Measurements from ENCODE around the gene RELT. TPM values are rescaled to one million over a fixed set of nuclear protein-coding genes. Genes with fewer than 3 reads are reported as not detected.

The RELT gene
- total and polyA plus RNA-seq, 8 donors = 1.2 to 18.7 (median 1.9) TPM; not detected in 2

DNA sequence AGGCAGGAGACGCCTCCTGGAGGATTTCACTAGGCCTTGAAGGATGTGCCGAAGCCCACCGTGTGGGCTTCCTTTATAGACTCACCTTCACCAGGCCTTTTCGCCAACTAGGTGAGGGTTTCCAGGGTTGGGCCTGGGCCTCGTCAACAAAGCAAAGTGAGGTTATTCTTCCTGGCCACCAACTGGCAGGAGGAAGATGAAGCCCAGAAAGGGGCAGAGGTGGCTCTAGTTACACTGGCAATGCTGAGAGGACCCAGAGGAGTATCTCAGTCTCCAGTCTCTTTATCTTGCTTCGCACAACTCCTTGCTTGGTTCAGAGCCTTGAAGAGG, 404 bp upstream of the RELT start:
- TF ChIP-seq, protein P1, sequence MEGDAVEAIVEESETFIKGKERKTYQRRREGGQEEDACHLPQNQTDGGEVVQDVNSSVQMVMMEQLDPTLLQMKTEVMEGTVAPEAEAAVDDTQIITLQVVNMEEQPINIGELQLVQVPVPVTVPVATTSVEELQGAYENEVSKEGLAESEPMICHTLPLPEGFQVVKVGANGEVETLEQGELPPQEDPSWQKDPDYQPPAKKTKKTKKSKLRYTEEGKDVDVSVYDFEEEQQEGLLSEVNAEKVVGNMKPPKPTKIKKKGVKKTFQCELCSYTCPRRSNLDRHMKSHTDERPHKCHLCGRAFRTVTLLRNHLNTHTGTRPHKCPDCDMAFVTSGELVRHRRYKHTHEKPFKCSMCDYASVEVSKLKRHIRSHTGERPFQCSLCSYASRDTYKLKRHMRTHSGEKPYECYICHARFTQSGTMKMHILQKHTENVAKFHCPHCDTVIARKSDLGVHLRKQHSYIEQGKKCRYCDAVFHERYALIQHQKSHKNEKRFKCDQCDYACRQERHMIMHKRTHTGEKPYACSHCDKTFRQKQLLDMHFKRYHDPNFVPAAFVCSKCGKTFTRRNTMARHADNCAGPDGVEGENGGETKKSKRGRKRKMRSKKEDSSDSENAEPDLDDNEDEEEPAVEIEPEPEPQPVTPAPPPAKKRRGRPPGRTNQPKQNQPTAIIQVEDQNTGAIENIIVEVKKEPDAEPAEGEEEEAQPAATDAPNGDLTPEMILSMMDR (IDR thresholded peaks at IDR 0.05) = no peak
- TF ChIP-seq POLR2A (IDR thresholded peaks at IDR 0.05) (no peak), POLR2AphosphoS5 (IDR thresholded peaks at IDR 0.05) (no peak), EP300 (IDR thresholded peaks at IDR 0.05) (no peak)

DNA sequence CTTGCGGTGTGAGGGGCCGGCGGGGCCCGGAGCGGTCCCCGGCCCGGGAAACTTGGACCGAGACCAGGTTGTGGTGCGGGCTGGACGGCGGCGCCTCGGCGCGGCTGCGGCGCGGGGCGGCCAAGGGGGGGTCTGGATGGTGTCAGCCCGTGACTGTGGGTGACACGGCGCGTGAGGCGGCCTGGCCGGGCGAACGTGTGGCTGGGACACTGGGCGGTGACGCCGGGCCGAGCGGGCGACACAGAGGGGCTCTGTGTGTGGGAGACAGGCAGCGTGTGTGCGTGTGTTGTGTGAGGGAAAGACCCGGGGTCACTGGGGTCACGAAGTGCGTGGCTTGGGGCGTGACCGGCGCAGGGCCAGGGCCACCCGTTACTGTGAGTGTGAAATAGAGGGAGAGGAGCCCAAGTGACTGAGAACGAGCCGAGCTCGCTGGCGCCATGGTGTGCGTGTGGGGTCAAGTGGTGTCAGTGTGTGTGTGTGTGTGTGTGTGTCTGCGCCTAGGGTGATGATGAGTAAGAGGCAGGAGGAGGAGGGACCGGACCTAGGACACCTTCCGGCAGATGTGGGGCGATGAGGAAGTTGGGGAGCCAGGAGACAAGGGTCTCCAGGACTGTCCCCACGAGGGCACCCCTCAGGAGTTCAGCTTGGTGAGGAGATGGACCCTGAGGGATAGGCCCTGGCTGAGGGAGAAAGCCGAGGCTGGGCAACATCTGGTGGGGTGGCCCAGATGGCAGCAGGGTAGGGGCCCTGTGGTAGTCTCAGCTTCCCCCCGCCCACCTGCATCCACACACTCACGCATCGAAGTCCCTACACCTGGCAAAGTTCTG, 817 bp downstream of the RELT start:
- 9 to 13% (median 10%) methylated on average over 32 to 56 of the region's 56 CpGs for WGBS, 5 donors
- H3K4me1 ChIP-seq = peaks cover 6 to 69% (median 28%) of the 10 kb centered on the region in 4 donors
- peak; percentile 41 to 82 for DNase-seq
- H3K27me3 ChIP-seq = no peaks in the 10 kb centered on the region
- peak overlapping the region; percentile 69 to 91 (median 87) for H3K27ac ChIP-seq
- intact Hi-C loops (cut with DNase I; ENCODE audit: low total_unique reads) = no loop called here
- peak overlapping the region; percentile 59 to 72 (median 64) for H3K4me3 ChIP-seq
- TF ChIP-seq, protein P1 (IDR thresholded peaks at IDR 0.05) = no peak
- TF ChIP-seq POLR2AphosphoS5 (IDR thresholded peaks at IDR 0.05) (peak in 2 of 3 donors; percentile 17 to 39), POLR2A (IDR thresholded peaks at IDR 0.05) (no peak)
- H3K9me3 ChIP-seq = no peaks in the 10 kb centered on the region
- no peaks in the 10 kb centered on the region for H3K36me3 ChIP-seq

More for the DNA sequence above, 404 bp upstream of the RELT start:
- intact Hi-C loops (cut with DNase I; ENCODE audit: low total_unique reads) = no loop called here
- no peaks in the 10 kb centered on the region for H3K36me3 ChIP-seq
- H3K27me3 ChIP-seq = no peaks in the 10 kb centered on the region
- H3K4me3 ChIP-seq = peak overlapping the region; percentile 59 to 72 (median 64)
- WGBS, 5 donors = 49 to 58% (median 52%) methylated on average over 5 to 6 of the region's 6 CpGs
- H3K9me3 ChIP-seq = no peaks in the 10 kb centered on the region
- peaks cover 6 to 58% (median 28%) of the 10 kb centered on the region in 4 donors for H3K4me1 ChIP-seq
- DNase-seq = no peak
- peak overlapping the region; percentile 69 to 91 (median 87) for H3K27ac ChIP-seq

DNA sequence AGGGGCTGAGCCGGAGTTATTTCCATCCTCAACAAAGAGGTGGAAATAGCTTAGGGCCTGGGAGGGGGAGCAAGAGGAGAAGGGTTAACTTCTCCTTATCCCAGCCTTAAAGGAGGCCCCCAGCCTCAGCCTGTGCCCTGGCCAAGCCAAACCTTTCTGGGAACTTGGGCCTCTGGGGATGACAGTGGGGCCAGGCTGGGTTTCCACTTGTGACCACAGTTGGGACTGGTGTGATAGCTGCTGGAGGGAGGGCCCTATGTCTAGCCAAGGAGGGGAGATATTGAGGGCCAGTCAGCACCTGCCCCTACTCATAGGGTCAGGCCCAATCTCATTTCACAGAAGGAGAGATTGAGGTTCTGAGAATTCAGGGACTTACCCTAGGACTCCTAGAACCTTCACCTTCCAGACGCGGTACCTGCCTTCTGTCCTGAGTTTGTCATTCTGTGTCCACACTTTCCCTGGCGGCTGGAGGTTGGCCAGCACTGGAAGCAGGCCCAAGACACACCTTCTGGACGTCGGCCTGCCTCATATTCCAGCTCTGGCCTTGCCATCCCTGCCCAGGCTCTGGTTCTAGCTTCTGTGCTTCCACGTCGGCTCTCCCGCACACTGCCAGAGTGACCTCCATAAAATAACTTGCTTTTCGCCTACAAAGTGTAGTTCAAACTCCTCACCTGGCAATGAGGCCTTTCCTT, 3.1 kb downstream of the RELT start:
- TF ChIP-seq, protein P1 (IDR thresholded peaks at IDR 0.05) = peak in 1 of 7 experiments; percentile 4
- TF ChIP-seq POLR2A (IDR thresholded peaks at IDR 0.05) (no peak), POLR2AphosphoS5 (IDR thresholded peaks at IDR 0.05) (peak in 1 of 3 donors; percentile 29)
- Histone ChIP-seq H3K9me3 (no peaks in the 10 kb centered on the region), H3K4me3 (no peak overlapping the region), H3K4me1 (peaks cover 13 to 85% (median 46%) of the 10 kb centered on the region in 4 donors), H3K27ac (peak overlapping the region in 1 of 5 donors; percentile 83), H3K27me3 (no peaks in the 10 kb centered on the region), H3K36me3 (no peaks in the 10 kb centered on the region)
- WGBS, 5 donors = 45 to 63% (median 51%) methylated on average over 10 of the region's 10 CpGs
- DNase-seq = peak in 1 of 2 donors; percentile 93
- intact Hi-C loops (cut with DNase I; ENCODE audit: low total_unique reads) = no loop called here

DNA sequence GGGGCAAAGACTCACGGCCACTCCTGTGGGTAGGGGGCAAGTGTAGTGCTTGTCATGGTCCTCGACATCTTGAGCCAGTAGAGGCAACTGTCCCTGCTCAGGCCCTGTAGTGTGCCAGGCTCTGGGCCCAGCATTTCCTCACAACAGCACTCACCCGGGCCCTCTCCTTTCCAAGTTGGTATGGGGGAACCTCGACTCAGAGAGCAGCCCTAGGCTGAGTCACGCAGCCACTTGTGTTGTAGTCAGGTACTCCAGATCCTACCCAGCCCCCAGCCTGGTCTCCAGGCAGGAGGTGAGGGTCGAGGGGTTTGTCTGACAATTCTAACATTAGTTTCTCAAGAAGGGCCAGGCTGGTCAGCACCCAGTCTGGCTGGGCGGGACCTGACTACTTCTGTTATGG, 4.1 kb downstream of the RELT start:
- DNase-seq = no peak
- H3K27ac ChIP-seq = peak overlapping the region in 2 of 5 donors; percentile 36 to 83
- no peaks in the 10 kb centered on the region for H3K36me3 ChIP-seq
- H3K4me3 ChIP-seq = no peak overlapping the region
- H3K27me3 ChIP-seq = no peaks in the 10 kb centered on the region
- intact Hi-C loops (cut with DNase I; ENCODE audit: low total_unique reads) = no loop called here
- 74 to 86% (median 86%) methylated on average over 3 to 7 of the region's 7 CpGs for WGBS, 5 donors
- TF ChIP-seq, protein P1 (IDR thresholded peaks at IDR 0.05) = no peak
- TF ChIP-seq POLR2AphosphoS5 (IDR thresholded peaks at IDR 0.05) = no peak
- TF ChIP-seq POLR2A (IDR thresholded peaks at IDR 0.05) = no peak
- no peak for TF ChIP-seq EP300 (IDR thresholded peaks at IDR 0.05)
- H3K4me1 ChIP-seq = peaks cover 13 to 95% (median 55%) of the 10 kb centered on the region in 4 donors
- H3K9me3 ChIP-seq = no peaks in the 10 kb centered on the region
